Breast epithelium (tissue), 3 donors: ENCODE data around the gene SRSF2.

Source experiments
- CTCF ChIP-seq, 3 donors: fragments of 450-650 bp; IDR thresholded peaks; one replicate each; pipeline ENCODE4 v1.5.1; 2016 to 2017; ENCODE audit warnings: antibody characterized with exemption in 3 of 3, mild to moderate bottlenecking in 3 of 3, moderate library complexity in 3 of 3
- POLR2A ChIP-seq: fragments of 450-650 bp; IDR thresholded peaks from one replicate; pipeline ENCODE4 v1.6.1; 2016; ENCODE audit warnings: antibody characterized with exemption, mild to moderate bottlenecking, moderate library complexity

GRCh38 chr17:76706817-76707216, 30.3 kb downstream of the SRSF2 start:
- no peak for TF ChIP-seq CTCF (IDR thresholded peaks at IDR 0.05)
- TF ChIP-seq POLR2A, result no peak
